Natural killer cell (primary cell): Measurements from ENCODE around the gene PRUNE1. TPM values are rescaled to one million over a fixed set of nuclear protein-coding genes. Genes with fewer than 3 reads are reported as not detected.
A peak's percentile ranks its signal among the peaks of the same experiment; 100 is the strongest.

Experiments used
- ATAC-seq, 3 donors: fragments of 150-1000 bp in 2 of 3; fragments of 200-7000 bp in 1 of 3; cut with Tn5 transposase; 1 replicate in 1 of 3; 2 replicates in 2 of 3; pipeline ENCODE4 v1.10.0; 2021; ENCODE audit warnings: mild to moderate bottlenecking in 2 of 3, moderate library complexity in 2 of 3
- DNase-seq, 2 donors: peaks; one replicate each; pipeline versions ENCODE4 v3.0.0 to v3.0.0-alpha.2; 2013 to 2021; ENCODE audit warnings: mixed read lengths in 1 of 2
- H3K27ac ChIP-seq: one replicate; pipeline ENCODE4 v1.5.1; 2013; ENCODE audit warnings: mild to moderate bottlenecking, low read length
- H3K27me3 ChIP-seq: one replicate; pipeline ENCODE4 v1.6.1; 2013; ENCODE audit warnings: low read length; ENCODE audit not compliant: control insufficient read depth, insufficient read depth
- H3K36me3 ChIP-seq: one replicate; pipeline ENCODE4 v1.6.1; 2013; ENCODE audit warnings: low read length; ENCODE audit not compliant: control insufficient read depth, insufficient read depth
- H3K4me1 ChIP-seq: one replicate; pipeline ENCODE4 v1.6.1; 2013; ENCODE audit warnings: low read length; ENCODE audit not compliant: control insufficient read depth, insufficient read depth
- H3K4me3 ChIP-seq: one replicate; pipeline ENCODE4 v1.5.1; 2013; ENCODE audit warnings: low read length
- H3K9me3 ChIP-seq: one replicate; pipeline ENCODE4 v1.6.1; 2013; ENCODE audit warnings: low read length; ENCODE audit not compliant: control insufficient read depth, insufficient read depth
- H3K27ac Mint-ChIP-seq, 2 donors: one replicate each; pipeline ENCODE4 v1.8.0; 2022; ENCODE audit warnings: mild to moderate bottlenecking in 2 of 2, mixed read lengths in 2 of 2, moderate library complexity in 1 of 2
- H3K27me3 Mint-ChIP-seq, 2 donors: one replicate each; pipeline ENCODE4 v1.8.0; 2022; ENCODE audit warnings: low read depth in 2 of 2, mixed read lengths in 2 of 2
- H3K36me3 Mint-ChIP-seq: one replicate; pipeline ENCODE4 v1.8.0; 2022; ENCODE audit warnings: mixed read lengths
- H3K4me1 Mint-ChIP-seq, 2 donors: one replicate each; pipeline ENCODE4 v1.8.0; 2022; ENCODE audit warnings: mixed read lengths in 2 of 2
- H3K4me3 Mint-ChIP-seq: one replicate; pipeline ENCODE4 v1.8.0; 2022; ENCODE audit warnings: mild to moderate bottlenecking, moderate library complexity, mixed read lengths
- H3K9me3 Mint-ChIP-seq, 2 donors: one replicate each; pipeline ENCODE4 v1.8.0; 2022; ENCODE audit warnings: mixed read lengths in 2 of 2
- WGBS: methylation state at CpG from one replicate; pipeline ENCODE4 v1.1.7; 2013; ENCODE audit warnings: missing lambda C conversion rate; ENCODE audit not compliant: insufficient coverage; 5-methylcytosine and 5-hydroxymethylcytosine counted together
- intact Hi-C: fragments of 100-400 bp; cut with micrococcal nuclease; formaldehyde crosslinking; loops from one replicate; pipeline ENCODE4 v1.14.2; 2022
- total RNA-seq, 4 donors: library from RNA; stranded (reverse); fragments of 120-200 nt in 1 of 4; gene quantifications; one replicate each; pipeline versions ENCODE4 v1.2.3 to v1.2.4, GENCODE V29; 2013 to 2022
- TF ChIP-seq, protein P1 (sequence below): fragments of 200-600 bp; IDR thresholded peaks from one replicate; pipeline ENCODE4 v1.8.0; 2022; ENCODE audit warnings: antibody characterized with exemption

PRUNE1 gene
- total RNA-seq, 3 donors from 2014 or later (not counting 1 experiment from before 2014, with no cell fraction given), result 11.4 to 14.1 (median 13.5) TPM

DNA sequence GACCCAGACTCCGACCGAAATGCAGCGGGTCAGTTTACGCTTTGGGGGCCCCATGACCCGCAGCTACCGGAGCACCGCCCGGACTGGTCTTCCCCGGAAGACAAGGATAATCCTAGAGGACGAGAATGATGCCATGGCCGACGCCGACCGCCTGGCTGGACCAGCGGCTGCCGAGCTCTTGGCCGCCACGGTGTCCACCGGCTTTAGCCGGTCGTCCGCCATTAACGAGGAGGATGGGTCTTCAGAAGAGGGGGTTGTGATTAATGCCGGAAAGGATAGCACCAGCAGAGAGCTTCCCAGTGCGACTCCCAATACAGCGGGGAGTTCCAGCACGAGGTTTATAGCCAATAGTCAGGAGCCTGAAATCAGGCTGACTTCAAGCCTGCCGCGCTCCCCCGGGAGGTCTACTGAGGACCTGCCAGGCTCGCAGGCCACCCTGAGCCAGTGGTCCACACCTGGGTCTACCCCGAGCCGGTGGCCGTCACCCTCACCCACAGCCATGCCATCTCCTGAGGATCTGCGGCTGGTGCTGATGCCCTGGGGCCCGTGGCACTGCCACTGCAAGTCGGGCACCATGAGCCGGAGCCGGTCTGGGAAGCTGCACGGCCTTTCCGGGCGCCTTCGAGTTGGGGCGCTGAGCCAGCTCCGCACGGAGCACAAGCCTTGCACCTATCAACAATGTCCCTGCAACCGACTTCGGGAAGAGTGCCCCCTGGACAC lies 39.8 kb downstream of the PRUNE1 start:
- peak overlapping the region; percentile 87 for H3K27ac ChIP-seq
- H3K4me3 ChIP-seq, result peak overlapping the region; percentile 93
- DNase-seq, result peak; percentile 54 to 84
- no peaks in the 10 kb centered on the region for H3K9me3 ChIP-seq
- WGBS, result under 1% methylated on average over 48 of the region's 48 CpGs
- TF ChIP-seq, protein P1, sequence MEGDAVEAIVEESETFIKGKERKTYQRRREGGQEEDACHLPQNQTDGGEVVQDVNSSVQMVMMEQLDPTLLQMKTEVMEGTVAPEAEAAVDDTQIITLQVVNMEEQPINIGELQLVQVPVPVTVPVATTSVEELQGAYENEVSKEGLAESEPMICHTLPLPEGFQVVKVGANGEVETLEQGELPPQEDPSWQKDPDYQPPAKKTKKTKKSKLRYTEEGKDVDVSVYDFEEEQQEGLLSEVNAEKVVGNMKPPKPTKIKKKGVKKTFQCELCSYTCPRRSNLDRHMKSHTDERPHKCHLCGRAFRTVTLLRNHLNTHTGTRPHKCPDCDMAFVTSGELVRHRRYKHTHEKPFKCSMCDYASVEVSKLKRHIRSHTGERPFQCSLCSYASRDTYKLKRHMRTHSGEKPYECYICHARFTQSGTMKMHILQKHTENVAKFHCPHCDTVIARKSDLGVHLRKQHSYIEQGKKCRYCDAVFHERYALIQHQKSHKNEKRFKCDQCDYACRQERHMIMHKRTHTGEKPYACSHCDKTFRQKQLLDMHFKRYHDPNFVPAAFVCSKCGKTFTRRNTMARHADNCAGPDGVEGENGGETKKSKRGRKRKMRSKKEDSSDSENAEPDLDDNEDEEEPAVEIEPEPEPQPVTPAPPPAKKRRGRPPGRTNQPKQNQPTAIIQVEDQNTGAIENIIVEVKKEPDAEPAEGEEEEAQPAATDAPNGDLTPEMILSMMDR, result peak; percentile 50
- ATAC-seq, result peak; percentile 66 to 86 (median 70)
- intact Hi-C loops, result loop anchor here (1.0 to 2.0 kb wide), 2 partner anchors 9 to 39 kb away; partner anchors contain the start of gene PRUNE1
- peaks cover 25% of the 10 kb centered on the region for H3K4me1 ChIP-seq
- H3K4me3 Mint-ChIP-seq, result peak overlapping the region; percentile 96
- H3K36me3 Mint-ChIP-seq, result peaks cover 12% of the 10 kb centered on the region
- peaks cover 56 to 57% of the 10 kb centered on the region in 2 donors for H3K4me1 Mint-ChIP-seq
- peaks cover 24% of the 10 kb centered on the region for H3K36me3 ChIP-seq
- peak overlapping the region; percentile 98 to 99 for H3K27ac Mint-ChIP-seq
- no peaks in the 10 kb centered on the region for H3K27me3 ChIP-seq
- no peaks in the 10 kb centered on the region for H3K9me3 Mint-ChIP-seq
- H3K27me3 Mint-ChIP-seq, result no peaks in the 10 kb centered on the region

DNA sequence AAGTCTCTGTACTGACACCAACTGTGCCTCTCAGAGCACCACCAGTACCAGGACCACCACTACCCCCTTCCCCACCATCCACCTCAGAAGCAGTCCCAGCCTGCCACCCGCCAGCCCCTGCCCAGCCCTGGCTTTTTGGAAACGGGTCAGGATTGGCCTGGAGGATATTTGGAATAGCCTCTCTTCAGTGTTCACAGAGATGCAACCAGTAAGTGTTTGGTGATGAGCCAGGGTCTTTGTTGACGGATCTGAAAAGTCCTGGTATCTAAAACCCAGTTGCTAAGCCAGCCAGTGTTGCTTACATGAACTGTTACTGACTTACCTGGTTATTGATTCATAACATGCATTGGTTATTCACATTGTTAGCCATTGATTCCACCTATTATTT lies 40.4 kb downstream of the PRUNE1 start:
- H3K9me3 Mint-ChIP-seq, result no peaks in the 10 kb centered on the region
- intact Hi-C loops, result loop anchor here (1.0 to 2.0 kb wide), 2 partner anchors 9 to 40 kb away; partner anchors contain the start of gene PRUNE1
- ATAC-seq (no peak), DNase-seq (no peak)
- peaks cover 12% of the 10 kb centered on the region for H3K36me3 Mint-ChIP-seq
- peaks cover 56 to 60% of the 10 kb centered on the region in 2 donors for H3K4me1 Mint-ChIP-seq
- peaks cover 29% of the 10 kb centered on the region for H3K36me3 ChIP-seq
- H3K4me3 Mint-ChIP-seq, result peak overlapping the region; percentile 96
- H3K9me3 ChIP-seq, result no peaks in the 10 kb centered on the region
- H3K27ac ChIP-seq, result peak overlapping the region; percentile 87
- 41% methylated on average over 3 of the region's 3 CpGs for WGBS
- no peaks in the 10 kb centered on the region for H3K27me3 Mint-ChIP-seq
- no peaks in the 10 kb centered on the region for H3K27me3 ChIP-seq
- H3K4me3 ChIP-seq, result peak overlapping the region; percentile 93
- H3K4me1 ChIP-seq, result peaks cover 27% of the 10 kb centered on the region
- peak overlapping the region; percentile 98 to 99 for H3K27ac Mint-ChIP-seq
- TF ChIP-seq, protein P1, result peak; percentile 13

DNA sequence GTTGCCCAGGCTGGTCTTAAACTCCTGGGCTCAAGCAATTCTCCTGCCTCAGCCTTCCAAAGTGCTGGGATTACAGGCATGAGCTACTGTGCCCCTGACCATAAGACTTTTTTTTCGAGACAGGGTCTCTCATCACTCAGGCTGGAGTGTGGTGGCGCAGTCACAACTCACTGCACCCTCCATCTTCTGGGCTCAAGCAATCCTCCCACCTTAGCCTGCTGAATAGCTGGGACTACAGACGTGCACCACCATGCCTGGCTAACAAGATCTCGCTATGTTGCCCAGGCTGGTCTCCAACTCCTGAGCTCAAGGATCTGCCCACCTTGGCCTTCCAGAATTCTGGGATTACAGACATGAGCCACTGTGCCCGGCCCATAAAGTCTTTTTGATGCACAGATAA lies 41.2 kb downstream of the PRUNE1 start:
- no peaks in the 10 kb centered on the region for H3K9me3 ChIP-seq
- Mint-ChIP-seq H3K36me3 (peaks cover 17% of the 10 kb centered on the region), H3K4me3 (peak overlapping the region; percentile 96), H3K27ac (peak overlapping the region; percentile 98 to 99), H3K4me1 (peaks cover 62 to 68% of the 10 kb centered on the region in 2 donors), H3K9me3 (no peaks in the 10 kb centered on the region), H3K27me3 (no peaks in the 10 kb centered on the region)
- no peak overlapping the region for H3K4me3 ChIP-seq
- WGBS, result 90% methylated on average over 4 of the region's 5 CpGs
- ATAC-seq (no peak), DNase-seq (no peak)
- TF ChIP-seq, protein P1, result no peak
- H3K36me3 ChIP-seq, result peaks cover 37% of the 10 kb centered on the region
- intact Hi-C loops, result loop anchor here (2.0 kb wide), 1 partner anchor 41 kb away; the partner anchor contains the start of gene PRUNE1
- H3K4me1 ChIP-seq, result peaks cover 35% of the 10 kb centered on the region
- H3K27me3 ChIP-seq, result no peaks in the 10 kb centered on the region
- peak overlapping the region; percentile 28 for H3K27ac ChIP-seq
